NOMO-1 treated with DMSO at 0.1 percent for 48 hours (cell line): Measurements from ENCODE around the gene BRIP1.
"Not testable (repeated sequence)": the region's sequence is repeated elsewhere in the genome, so short reads cannot be mapped to it uniquely, and the experiment has no call there.

Experiments
- DNase-seq: peaks from one replicate; lab custom pipeline; 2025; ENCODE audit not compliant: unreplicated experiment; lab: John Stamatoyannopoulos, UW

The BRIP1 gene

GRCh38 chr17:61733021-61733420, 130.3 kb downstream of the BRIP1 start:
- no peak for DNase-seq

DNA sequence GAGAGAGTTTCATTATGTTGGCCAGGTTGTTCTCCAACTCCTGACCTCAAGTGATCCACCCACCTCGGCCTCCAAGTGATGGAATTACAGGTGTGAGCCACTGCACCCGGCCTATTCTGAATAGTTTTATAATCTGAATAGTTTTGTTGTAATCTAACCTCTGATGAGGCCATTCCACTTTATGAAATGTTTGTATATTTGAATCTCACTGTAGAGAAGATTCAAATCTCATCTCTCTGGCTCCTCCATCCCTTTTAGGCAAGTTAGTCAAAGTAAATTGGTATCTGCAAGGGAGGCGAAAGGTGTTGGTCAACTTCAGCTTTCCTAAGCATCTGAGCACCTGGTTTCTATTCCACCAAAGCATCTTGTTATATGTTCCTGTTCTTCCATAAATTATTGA, 131.2 kb downstream of the BRIP1 start:
- no peak for DNase-seq

DNA sequence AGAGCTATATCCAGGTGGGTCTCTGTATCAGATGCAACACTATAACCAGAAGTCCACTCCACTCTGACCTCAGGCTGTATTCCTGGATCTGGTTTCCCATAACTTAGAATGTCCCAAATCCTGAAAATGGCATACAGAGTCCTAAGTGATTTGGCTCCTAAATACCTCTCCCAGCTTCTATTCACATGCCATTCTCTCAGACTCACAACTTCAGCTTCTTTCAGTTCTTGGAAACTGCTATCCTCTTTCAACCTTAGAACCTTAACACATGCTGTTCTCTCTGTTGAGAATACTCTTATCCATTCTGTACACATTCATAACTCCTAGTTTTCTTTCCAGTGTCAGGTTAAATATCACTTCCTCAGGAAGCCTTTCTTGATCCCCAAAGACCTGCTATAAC, 132.0 kb downstream of the BRIP1 start:
- no peak for DNase-seq

DNA sequence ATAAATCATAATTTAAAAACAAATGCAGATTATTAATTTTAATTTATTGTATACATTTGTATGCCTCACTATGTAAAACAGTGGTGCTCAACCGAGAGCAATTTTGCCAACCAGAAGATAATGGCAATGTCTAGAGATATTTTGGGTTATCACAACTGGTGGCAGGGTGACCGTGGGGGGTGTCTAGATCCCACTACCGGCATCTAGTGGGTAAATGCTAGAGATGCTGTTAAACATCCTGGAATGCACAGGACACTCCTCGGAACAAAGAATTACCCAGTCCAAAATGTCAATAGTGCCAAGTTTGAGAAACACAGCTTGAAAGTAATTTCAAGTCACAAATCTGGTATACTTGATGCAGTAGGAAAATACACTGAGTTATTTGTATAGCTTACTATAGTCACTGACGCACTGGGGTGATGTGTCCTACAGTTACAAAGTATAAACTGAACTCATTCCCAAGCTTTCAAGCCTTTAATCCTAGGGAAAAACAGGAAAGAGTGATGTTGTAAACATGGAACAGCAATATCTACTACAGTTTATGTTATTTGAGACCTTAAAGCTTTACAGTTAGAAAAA, 133.5 kb downstream of the BRIP1 start:
- no peak for DNase-seq

DNA sequence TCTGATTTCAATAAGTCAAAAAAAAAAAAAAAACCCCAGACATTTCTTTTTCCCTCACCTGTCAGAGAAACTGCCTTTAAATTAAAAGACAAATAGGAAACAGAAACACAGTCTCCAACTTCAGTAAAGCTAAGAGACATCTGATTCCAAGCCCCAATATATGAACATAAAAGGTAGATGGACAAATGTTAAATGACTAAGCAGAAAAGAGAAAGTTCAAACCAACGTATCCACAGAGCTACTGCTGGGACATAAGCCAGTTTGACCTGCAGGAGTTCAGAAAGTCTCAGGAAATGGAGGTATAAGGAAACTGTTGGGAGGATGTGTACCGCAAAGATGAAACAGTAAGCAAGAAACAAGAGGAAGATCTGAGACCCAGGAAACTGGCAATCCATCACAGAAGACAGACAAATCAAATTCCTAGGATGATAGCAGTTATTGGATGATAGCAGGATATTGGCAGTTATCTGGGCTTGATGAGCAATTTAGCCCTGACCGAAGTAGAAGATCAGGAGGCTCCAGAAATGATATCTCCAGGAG, 135.0 kb downstream of the BRIP1 start:
- no peak for DNase-seq

DNA sequence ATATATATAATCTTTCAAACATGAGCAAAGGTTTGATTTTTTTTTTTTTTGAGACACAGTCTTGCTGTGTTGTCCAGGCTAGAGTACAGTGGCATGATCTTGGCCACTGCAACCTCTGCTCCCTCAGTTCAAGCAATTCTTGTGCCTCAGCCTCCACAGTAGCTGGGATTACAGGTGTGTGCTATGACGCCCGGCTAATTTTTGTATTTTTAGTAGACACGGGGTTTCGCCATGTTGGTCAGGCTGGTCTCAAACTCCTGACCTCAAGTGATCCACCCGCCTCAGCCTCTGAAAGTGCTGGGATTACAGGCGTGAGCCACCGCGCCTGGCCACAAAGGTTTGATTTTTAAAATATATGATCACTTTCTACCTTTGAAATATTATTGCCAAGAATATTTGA, 135.5 kb downstream of the BRIP1 start:
- not testable (repeated sequence) for DNase-seq

DNA sequence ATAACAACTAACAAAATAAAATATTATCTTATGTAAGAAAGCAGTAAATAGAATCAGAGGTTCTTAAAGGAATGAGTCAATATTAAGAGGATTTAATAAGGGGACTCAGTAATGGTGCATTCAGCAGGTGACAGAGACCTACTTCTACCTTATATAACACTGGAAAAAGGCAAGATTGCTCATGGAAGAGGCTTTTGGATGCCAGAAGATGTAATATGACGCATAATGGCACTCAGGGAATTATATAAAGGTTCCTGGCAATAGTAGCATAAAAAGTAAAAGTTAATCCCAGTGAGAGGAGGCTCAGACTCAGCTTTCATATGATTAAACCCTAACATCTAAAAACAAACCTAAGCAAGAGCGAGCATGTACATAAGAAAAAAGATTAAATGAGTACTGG, 136.4 kb downstream of the BRIP1 start:
- DNase-seq, result no peak

- no peak for DNase-seq
These were observed 138.6 kb downstream of the BRIP1 start for GRCh38 chr17:61724777-61725176.

DNA sequence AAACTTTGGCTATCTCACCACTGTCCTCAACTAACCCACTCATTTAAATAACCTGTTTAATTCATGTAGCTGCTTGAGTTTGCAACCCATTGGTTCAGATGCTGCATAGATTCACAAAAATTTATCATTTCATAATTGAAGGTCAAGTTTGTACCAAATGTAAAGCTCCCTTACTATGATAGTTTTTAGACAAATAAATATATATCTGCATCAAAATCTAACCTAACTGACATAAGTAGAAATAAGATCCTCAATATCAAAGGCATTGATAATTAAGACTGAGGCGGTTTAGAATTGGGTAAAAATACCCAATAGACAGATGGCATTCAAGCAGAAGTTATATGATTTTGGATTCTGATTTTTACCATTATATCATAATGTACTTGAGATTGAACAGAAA, 139.4 kb downstream of the BRIP1 start:
- no peak for DNase-seq

GRCh38 chr17:61723183-61723582, 140.1 kb downstream of the BRIP1 start:
- no peak for DNase-seq

DNA sequence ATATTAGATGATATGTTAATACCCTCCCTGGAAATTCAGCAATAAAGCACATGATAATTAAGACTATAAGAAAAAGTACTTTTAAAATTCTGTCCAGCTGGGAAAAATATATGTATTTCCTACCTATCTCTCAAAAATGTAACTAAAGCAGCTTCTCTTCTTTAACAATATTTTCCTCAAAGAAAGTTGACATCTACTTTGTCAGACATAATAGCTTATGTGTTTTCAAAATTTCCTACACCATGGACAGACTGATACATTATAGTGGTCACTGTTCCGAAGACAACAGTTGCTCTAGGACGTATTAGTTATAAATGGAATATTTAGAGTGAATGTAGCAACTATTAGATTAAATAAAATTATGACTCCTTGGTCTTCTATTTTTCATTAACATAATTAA, 140.9 kb downstream of the BRIP1 start:
- DNase-seq, result no peak

DNA sequence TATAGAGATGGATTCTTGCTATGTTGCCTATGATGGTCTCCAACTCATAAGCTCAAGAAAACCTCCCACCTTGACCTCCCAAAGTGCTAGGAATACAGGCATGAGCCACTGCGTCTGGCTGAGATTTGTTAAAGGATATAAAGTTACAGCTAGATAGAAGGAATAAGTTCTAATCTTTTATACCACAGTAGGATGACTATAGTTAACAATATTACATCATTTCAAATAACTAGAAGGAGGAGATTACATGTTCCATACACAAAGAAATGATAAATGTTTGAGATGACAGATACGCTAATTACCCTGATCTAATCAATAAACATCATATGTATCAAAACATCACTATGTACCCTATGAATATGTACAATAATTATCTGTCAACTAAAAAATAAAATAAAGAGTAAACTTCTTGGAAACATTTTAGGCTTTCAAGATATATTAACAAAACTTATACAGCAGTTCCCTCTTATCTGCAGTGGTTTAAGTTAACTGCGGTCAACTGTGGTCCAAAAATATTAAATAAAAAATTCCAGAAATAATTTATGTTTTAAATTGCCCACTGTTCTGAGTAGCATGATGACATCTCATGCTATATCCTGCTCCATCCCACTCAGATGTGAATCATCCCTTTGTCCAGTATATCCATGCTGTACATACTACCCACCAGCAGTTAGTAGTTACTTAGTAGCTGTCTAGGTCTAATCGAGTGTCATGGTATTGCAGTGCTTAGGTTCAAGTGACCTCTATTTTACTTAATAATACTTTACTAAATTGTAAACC, 143.1 kb downstream of the BRIP1 start:
- no peak for DNase-seq

DNA sequence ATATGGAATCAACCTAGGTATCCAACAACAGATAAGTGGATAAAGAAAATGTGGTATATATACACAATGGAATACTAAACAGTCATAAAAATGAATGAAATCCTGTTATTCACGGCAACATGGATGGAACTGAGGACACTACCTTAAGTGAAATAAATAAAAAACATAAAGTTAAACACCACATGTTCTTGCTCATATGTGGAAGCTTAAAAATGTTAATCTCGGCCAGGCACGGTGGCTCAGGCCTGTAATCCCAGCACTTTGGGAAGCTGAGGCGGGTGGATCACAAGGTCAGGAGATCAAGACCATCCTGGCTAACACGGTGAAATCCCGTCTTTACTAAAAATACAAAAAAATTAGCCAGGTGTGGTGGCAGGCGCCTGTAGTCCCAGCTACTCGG, 144.1 kb downstream of the BRIP1 start:
- DNase-seq, result not testable (repeated sequence)

DNA sequence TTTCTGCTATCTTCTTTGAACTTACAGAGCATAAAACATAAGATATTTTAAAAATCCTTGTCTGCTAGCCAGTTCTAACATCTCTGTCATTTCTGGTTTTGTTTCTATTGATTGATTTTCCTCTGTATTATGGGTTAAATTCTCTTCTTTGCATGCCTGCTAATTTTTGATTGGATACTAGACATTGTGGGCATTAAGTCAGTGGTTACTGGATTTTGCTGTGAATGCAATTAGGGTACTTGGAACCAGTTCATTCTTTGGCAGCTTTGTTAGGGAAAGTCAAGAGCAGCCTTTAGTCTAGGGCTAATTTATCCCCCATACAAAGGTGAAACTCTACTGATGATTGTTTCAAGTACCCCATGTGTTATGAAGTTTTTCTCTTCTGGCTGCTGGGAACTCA, 145.3 kb downstream of the BRIP1 start:
- no peak for DNase-seq

DNA sequence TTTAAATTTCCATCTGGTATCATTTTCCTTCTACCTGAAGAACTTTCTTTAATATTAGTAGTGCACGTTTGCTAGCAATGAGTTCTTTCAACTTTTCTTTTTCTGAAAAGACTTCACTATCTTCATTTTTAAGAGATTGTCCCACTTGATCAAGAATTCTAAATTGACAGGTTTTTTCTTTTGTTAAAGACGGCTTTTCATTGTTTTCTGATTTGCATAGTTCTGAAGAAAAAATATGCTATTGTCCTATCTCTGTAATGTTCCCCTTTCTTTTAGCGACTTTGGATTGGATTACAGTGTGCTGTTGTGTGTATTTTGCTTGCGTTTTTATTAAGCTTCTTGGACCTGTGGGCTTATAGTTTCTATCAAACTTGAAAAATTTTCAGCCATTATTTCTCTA, 146.0 kb downstream of the BRIP1 start:
- no peak for DNase-seq

- no peak for DNase-seq
These were observed 147.0 kb downstream of the BRIP1 start for GRCh38 chr17:61716225-61716829.

GRCh38 chr17:61715348-61715747, 148.0 kb downstream of the BRIP1 start:
- no peak for DNase-seq

- no peak for DNase-seq
These were observed 149.0 kb downstream of the BRIP1 start for GRCh38 chr17:61714300-61714699.

DNA sequence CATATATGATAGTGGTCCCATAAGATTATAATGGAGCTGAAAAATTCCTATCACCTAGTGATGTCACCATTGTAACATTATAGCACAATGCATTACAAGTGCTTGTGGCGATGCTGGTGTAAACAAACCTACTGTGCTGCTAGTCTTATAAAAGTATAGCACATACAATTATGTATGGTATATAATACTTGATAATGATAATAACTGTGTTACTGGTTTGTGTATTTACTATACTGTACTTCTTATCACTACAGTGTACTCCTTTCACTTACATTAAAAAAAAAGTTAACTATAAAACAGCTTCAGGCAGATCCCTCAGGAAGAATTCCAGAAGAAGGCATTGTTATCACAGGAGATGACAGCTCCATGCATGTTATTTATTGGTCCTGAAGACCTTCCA, 150.3 kb downstream of the BRIP1 start:
- no peak for DNase-seq

GRCh38 chr17:61710546-61710945, 152.8 kb downstream of the BRIP1 start:
- DNase-seq, result no peak

DNA sequence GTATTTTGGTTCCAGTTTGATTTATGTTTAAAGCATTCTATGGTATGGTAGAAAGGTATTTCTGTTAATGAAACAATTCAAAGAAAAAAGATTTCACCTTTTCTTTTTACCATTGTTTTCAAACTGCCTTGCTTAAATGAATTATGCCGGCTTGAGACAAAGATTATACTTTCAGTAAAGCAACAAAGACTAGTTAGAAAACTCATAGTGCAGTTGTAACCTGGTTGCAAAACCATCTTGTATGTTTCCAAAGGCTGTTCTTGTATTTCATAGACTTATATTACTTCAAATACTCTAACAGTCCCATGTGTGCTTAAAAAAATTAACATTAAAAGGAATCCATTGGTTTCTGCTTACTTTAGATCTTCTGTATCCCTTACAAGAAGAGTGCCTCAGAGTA, 153.8 kb downstream of the BRIP1 start:
- DNase-seq, result no peak

- DNase-seq, result no peak
These were observed 158.3 kb downstream of the BRIP1 start for GRCh38 chr17:61704935-61705449.
